SK-N-MC (cell line): ENCODE measurements around the gene CADPS.

Experiments used
- EZH2 ChIP-seq: fragments of 200-600 bp; sonication (generic); IDR thresholded peaks from one replicate; pipeline ENCODE4 v1.6.1; 2017; ENCODE audit warnings: antibody characterized with exemption
- POLR2AphosphoS5 ChIP-seq: IDR thresholded peaks from 2 replicates; pipeline ENCODE4 v1.6.1; 2012; ENCODE audit warnings: mild to moderate bottlenecking, low read depth, low read length, borderline replicate concordance

DNA sequence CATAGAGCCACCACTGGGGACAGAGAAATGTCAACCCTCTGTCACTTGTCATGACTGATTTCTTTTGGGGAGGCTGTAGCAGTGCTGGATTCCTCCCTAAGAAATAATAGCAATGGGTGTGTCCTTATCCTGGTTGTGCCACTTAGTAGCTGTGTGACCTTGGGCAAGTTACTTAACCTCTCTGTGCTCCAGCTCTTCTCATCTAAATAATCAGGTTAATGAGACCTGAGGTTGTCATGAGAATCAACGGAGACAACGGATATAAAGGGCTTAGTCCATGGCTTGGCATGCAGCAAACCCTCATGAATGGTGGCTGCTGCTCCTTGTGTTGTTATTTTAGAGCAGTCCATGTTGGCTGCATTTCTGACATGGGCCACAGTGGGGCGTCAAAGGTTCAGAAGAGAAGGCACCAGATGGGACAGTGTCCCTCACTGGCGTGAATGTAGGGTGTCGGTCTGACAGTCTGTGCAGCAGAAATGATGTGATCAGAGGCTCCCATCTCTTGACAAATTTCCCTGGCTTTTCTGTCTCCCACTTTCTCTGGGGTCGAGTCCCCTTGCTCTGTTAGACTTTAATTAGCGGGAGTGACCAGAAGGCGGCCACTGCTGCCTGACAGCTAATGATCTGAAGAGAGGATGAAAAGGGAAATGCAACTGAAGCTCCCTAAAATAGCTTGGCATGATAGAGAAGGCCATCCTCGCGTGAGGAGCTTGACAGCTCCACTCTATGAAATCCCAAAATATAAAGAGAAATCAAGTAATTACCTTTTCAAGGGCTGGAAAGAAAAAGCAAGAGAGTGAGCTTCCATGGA is 209.4 kb downstream of the CADPS start:
- TF ChIP-seq EZH2 (no peak), POLR2AphosphoS5 (no peak)
